ENCODE measurements around the gene LEAP2. TPM values are rescaled to one million over a fixed set of nuclear protein-coding genes. Genes with fewer than 3 reads are reported as not detected.

The LEAP2 gene, protein sequence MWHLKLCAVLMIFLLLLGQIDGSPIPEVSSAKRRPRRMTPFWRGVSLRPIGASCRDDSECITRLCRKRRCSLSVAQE
- total RNA-seq: 0.34 and 0.45 TPM in 2 replicates

GRCh38 chr5:132873119-132873929, at the start of gene LEAP2:
TSS of gene LEAP2 (plus strand) at chr5:132873668. CDS start at chr5:132873695, 27 bp downstream.

DNA sequence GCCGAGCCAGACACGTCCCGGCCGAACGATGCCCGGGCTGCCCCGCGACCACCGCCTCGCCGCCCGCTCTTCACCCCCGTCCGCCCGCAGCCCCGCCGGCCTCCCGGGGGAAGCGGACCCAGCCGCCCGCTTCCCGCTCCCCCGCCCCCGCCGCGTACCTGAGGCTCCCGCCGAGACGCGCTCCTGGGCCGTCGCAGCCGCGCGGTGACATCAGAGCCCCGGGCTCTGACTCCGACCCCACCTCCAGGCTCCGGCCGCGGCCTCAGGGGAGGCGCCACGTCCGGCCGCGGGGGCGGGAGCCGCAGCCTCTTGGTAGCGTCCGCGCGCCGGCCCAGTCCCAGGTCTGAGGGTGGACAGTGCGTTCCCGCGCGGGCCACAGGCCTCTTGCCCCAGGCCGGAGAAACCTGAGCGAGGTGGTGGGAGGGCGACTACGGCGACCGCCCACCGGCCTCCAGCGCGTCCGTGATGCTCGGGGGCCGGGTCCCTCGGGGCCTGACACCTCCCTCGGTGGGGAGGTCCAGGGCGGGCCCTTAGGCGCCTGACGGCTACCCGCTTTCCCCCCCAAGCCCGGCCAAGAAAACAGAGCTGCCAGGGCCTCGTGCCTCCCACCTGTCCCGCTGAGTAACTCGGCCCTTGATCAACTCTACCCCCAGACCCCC, 42.9 kb upstream of the LEAP2 start, which contains the start of gene SHROOM1:
Gene SHROOM1 (minus strand): TSS at position 212 of the 659 bp plus-strand sequence. CDS start 4,507 bp downstream, outside the sequence.

GRCh38 chr5:132866342-132867045, 7.0 kb upstream of the LEAP2 start, which contains the start of the genes GDF9 and UQCRQ:
TSS of gene GDF9 (minus strand) at chr5:132866469. CDS start at chr5:132864533, 1,936 bp downstream.
TSS of gene UQCRQ (plus strand) at chr5:132866642. CDS start at chr5:132866882, 240 bp downstream.

Other genes starting within 250 kb of the LEAP2 start
- gene IL13, start 215.5 kb upstream of the LEAP2 start, total RNA-seq: not detected in 2 replicates
- not detected in 2 replicates for gene IL4, start 199.7 kb upstream of the LEAP2 start, total RNA-seq
- gene KIF3A, start 136.1 kb upstream of the LEAP2 start, total RNA-seq: 3.1 and 3.4 TPM in 2 replicates
- not detected in 2 replicates for gene CCNI2, start 126.2 kb upstream of the LEAP2 start, total RNA-seq
- 41.9 and 45.1 TPM in 2 replicates for gene SEPTIN8, start 96.4 kb upstream of the LEAP2 start, total RNA-seq
- gene SOWAHA, start 60.4 kb upstream of the LEAP2 start, total RNA-seq: under 0.01 TPM in 1 of 2 replicates, not detected in the other
- gene SHROOM1, start 43.0 kb upstream of the LEAP2 start, total RNA-seq: 8.1 and 12.9 TPM in 2 replicates
- gene GDF9, start 7.2 kb upstream of the LEAP2 start, total RNA-seq: 0.15 and 0.17 TPM in 2 replicates
- gene UQCRQ, start 7.0 kb upstream of the LEAP2 start, total RNA-seq: 186 and 237 TPM in 2 replicates
- gene AFF4, start 90.0 kb downstream of the LEAP2 start, total RNA-seq: 19.6 and 23.9 TPM in 2 replicates
- gene ZCCHC10, start 152.9 kb downstream of the LEAP2 start, total RNA-seq: 7.9 and 8.9 TPM in 2 replicates
- 63.8 and 77.5 TPM in 2 replicates for gene HSPA4, start 178.3 kb downstream of the LEAP2 start, total RNA-seq

All from bronchus fibroblast of lung (primary cell).